Left cardiac atrium (tissue), 4 donors: Measurements from ENCODE around the gene MANBA. TPM values are rescaled to one million over a fixed set of nuclear protein-coding genes. Genes with fewer than 3 reads are reported as not detected.
"Not testable (repeated sequence)": the region's sequence is repeated elsewhere in the genome, so short reads cannot be mapped to it uniquely, and the experiment has no call there.

ENCODE experiments used
- ATAC-seq, 2 donors: fragments of 200-7000 bp; cut with Tn5 transposase; one replicate each; pipeline ENCODE4 v1.9.1; 2020; ENCODE audit warnings: mild to moderate bottlenecking in 2 of 2, moderate library complexity in 2 of 2
- DNase-seq: peaks from one replicate; pipeline ENCODE4 v3.0.0-alpha.2; 2020
- intact Hi-C, 2 donors: fragments of 100-400 bp; cut with DNase I; formaldehyde crosslinking; loops; one replicate each; pipeline versions ENCODE4 v1.14.1 to v1.15.1; 2022 to 2023
- total RNA-seq, 2 donors: library from RNA; stranded (reverse); fragmentation: NEBNext Ultra II Directional; extraction: Animal tissue kit (Norgen Biotek cat#: 25700); gene quantifications; one replicate each; pipeline ENCODE4 v1.2.1, GENCODE V29; 2021
- donor health status: DM: no; HTN: yes; CAD: no.
- donor health status: DM: no; HTN: yes; CAD: no; lungs with severe emphysema.
- donor health status: DM: yes; HTN: yes; CAD: no.
- donor health status: Dilated cardiomyopathy.

Gene MANBA
- total RNA-seq, 2 donors from 2014 or later = 22.2 to 26.8 TPM

DNA sequence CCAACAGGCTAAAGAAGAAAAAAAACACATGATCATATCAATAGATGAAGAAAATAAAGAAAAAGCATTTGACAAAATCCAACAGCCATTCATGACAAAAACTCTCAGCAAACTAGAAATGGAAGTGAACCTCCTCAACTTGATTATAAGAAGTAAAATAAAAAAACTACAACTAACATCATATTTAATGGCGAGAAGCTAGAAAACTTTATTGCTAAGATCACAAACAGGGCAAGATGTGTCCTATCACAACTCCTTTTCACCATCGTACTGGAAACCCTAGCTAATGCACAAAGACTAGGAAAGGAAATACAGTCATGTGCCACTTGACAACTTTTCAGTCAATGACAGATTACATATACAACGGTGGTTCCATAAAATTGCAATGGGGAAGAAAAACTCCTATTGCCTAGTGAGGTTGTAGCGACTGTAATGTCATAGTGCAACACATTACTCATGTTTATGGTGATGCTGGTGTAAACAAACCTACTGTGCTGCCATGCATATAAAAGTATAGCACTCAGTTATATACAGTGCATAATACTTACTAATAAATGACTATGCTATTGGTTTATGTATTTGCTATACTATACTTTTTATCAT is 12.1 kb upstream of the MANBA start:
- ATAC-seq = no peak
- intact Hi-C loops = no loop called here
- DNase-seq = no peak

DNA sequence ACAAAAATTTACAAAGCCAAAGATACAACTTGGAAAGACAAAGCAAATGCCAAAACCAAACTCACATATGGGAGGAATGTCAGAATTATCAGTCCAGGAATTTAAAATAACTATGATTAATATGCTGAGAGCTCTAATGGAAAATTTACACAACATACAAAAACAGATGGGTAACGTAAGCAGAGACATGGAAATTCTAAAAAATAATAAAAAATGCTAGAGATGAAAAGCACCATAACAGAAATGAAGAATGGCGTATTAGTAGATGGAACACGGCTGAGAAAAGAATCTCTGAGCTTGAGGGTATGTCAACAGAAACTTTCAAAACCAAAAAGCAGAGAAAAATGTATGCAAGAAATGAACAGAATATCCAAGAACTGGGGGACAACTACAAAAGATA is 4.1 kb upstream of the MANBA start:
- DNase-seq = no peak
- intact Hi-C loops = no loop called here
- no peak for ATAC-seq

- DNase-seq (no peak), ATAC-seq (no peak)
- intact Hi-C loops = no loop called here
Measured at GRCh38 chr4:102761906-102762305, 1.1 kb upstream of the MANBA start.

DNA sequence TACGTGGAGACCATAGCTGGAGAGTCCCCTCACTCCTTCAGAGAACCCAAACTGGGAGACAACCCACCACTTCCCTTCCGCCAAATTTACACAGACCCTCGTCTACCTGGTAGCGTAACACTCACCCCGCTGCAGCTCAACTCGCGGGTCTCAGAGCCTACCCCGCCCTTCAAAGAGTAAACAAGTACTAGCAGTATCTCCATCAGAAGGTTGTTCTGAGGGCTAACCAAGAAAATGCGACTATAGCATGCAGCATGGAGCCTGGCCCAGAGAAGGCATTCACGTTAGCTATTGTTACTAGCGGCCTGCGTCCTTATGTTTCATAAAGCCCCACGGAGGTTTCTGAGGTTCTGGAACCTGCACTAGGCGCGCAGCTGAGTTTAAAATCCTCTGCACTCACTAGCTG is 531 bp upstream of the MANBA start:
- ATAC-seq = peak; percentile 3 to 12
- no peak for DNase-seq
- intact Hi-C loops = no loop called here

DNA sequence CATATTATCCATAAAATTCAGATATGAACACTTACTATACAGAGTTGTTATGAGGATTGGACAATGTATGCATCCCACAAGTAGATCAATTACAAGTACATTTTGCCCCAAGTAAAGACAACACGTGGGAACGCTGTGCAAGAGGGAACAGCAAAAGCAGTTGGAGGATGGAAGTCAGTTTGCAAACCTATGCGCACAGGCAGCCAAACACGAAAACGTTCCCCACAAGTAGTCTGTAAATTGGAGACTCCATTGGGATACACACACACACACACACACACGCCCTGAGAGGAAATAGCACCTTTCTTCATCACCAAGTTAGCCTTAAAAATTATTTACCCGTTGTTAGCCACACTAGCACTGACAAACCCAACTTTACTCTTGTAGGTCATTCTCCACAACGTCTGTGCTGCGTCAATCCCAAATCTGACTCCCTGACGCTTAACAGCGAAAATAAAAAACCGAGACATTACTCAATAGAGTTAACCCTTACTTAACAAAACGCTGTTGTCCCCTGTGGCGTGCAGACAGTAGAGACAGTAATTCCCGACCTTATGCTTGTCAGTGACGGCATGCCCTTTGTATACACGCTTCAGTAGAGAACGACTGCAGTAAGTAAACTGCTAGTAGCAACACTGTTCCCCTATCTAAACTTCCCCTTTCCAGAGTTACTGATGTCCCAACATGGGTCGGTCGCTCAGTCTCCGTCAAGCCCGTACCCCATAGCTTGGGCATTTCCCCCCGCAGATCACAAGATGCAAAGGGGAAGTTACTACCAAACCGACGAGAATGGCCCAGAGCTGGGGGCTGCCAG is 730 bp downstream of the MANBA start:
- DNase-seq = no peak
- intact Hi-C loops = no loop called here

DNA sequence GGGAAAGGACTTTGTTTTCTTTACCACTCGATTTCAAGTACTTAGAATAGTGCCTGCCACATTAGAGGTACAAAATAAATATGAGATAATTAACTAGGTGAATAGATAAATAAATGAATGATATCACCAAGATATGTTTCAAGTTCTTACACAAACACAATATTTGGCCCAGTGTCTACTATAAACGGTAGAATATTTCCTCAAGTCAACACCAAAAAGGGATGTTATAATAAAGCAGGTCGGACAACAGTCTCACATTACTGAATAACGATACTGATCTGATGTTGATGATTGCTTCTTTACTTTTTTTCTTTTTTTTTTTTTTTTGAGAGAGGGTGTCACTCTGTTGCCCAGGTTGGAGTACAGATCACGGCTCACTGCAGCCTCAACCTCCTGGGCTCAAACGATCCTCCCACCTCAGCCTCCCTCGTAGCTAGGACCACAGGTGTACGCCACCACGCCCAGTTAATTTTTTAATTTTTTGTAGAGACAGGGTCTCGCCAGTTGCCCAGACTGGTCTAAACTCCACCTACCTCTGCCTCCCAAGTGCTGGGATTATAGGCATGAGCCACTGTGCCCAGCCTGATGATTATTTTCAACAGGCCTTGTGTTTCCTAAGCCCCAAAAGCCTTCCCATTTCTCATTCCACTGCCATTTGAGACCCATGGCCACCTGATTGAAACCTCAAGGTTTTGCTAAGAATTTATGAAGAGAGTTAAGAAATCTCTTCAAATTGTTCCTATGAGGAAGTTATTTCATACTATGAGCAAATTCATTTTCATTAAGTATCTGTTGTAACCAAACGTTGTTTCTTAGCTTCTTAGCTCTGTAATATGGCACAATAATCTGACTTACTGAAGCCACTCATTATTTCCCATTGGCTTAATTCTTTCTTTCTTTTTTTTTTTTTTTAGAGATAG is 2.3 kb downstream of the MANBA start:
- intact Hi-C loops = no loop called here
- no peak for DNase-seq
- no peak for ATAC-seq

More for the DNA sequence above, 730 bp downstream of the MANBA start:
- peak; percentile 41 to 74 for ATAC-seq

DNA sequence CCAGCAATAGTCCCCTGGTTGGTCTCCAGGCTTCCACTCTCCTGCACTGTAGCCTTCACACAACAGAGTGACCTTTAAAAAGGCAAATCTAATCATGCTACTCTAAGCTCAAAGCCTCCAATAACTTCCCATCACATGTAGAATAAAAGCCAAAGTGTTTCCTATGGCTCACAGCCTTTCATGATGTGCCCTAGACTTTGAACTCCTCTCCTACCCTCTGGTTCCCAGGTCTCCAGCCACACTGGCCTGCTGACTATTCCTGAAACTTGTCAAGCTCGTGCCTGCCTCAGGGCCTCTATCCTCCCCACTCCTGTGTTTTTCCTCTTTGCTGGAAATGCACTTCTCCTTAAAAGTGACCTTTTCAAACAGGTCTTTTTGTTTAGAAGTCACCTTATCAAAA is 3.1 kb downstream of the MANBA start:
- DNase-seq = no peak
- intact Hi-C loops = no loop called here
- no peak for ATAC-seq

DNA sequence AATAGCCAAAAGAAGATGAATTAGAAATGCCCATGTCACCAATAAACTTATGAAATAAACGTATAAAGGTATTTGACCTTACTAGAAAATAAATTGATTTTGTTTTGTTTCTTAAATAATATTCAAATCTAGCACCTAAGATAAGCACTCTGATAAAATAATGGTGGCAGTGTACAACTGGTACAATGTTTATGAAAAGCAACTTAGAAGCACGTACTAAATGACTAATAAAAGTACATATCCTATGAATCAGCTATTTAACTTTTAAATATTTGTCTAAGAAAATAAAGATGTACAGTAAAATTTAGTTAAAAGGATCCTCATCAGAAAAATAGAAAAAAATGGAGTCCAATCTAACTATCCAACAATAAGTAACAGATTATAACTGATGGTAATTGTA is 6.7 kb downstream of the MANBA start:
- DNase-seq (no peak), ATAC-seq (no peak)
- intact Hi-C loops = no loop called here

DNA sequence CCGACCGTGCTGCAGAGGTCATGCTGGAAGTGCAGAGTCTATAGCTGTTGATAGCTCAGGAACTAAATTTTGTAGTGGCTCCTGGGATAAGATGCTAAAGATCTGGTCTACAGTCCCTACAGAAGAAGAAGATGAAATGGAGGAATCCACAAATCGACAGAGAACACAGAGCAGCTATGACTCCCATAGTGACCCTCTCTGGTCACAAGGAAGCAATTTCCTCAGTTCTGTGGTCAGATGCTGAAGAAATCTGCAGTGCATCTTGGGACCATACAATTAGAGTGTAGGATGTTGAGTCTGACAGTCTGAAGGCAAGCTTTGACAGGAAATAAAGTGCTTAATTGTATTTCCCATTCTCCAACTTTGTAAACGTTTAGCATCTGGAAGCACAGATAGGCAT is 8.8 kb downstream of the MANBA start:
- no peak for DNase-seq
- intact Hi-C loops = no loop called here
- no peak for ATAC-seq

DNA sequence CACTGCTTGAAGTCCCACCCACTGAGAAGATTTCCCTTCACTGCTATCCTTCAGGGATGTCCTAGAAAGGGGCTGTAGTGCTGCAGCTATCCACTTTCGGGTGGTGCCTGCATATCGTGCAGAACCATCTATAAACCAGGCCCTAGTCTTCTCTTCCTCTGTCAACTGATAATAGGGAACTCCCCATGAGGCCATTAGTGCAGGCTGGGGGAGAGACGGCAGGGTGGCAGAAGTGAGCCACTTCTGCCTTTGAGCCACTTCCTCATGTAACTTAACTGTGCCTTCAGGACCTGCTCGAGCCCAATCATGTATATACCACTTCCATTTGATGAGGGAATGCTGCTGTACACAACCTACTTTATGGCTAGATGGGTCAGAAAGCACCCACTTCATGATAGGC is 17.4 kb downstream of the MANBA start:
- peak in 1 of 2 donors; percentile 34 for ATAC-seq
- intact Hi-C loops, DNase-seq: not testable (repeated sequence)

DNA sequence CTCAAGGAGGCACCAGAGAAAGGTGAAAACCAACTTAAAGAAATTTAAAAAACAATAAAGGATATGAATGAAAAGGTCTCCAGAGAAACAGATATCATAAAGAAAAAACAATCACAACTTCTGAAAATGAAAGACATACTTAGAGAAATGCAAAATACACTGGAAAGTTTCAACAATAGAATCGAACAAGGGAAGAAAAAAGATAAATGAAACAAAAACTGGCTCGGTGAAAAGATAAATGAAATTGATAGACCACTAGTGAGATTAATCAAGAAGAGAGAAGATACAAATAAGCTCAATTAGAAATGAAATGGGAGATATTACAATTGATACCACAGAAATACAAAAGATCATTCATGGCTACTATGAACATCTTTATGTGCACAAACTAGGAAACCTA is 22.0 kb downstream of the MANBA start:
- intact Hi-C loops, DNase-seq, ATAC-seq: not testable (repeated sequence)

DNA sequence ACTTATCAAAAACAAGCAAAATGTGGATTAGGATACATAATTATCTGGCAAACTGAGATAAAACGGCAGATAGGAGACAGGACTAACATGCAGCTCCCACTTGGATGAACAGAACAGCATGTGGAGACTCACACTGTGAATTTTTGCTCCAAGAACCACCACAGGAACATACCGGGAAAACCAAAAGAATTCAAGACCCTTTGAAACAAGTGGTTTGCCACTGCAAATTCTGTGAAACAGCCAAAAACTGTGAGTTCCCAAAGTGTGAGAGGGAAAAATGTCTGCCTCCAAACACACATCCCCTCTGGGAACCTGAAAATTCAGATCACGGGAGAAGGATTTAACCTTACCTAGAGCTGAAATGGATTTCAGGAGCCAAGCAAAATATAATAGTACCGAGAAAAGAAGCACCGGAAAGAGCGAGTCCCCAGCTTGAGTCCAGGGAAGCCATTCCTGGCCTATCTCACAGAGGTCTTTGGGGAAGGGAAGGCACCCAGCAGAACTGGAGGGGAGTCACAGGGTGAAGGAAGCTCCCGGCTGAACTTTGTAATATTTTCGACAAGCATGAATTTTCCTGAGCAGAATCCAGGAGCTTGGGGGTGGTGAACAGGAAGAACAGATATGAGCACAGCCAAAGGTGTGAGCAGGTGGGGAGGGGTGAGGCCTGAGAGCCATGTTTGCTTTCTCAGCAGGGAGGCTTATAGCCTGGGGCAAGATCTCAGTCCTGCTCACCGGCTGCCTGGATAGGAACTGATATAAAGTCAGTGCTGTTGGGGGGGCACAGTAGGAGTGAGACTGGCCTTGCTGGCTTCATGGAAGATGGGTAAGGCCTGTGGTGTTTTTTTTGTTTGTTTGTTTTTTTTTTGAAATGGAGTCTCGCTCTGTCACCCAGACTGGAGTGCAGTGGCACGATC is 23.9 kb downstream of the MANBA start:
- no peak for DNase-seq
- intact Hi-C loops = no loop called here
- ATAC-seq = no peak

DNA sequence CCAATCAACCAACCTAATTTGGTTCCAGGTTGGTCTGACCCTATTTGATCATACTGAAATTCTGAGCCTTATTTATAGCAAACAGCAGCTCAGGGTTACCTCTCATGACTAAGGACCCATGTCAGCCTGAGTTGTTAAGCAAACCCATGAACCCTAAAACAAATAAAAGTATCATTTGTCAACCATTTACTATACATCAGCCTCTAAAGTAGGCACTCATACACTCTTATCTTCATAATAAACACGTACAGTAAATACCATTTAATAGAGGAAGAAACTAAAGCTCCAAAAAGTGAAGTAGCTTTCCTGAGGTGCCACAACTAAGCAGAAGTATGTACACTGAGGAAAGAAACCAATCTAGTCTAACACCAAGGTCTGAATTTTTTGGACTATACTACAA is 25.2 kb downstream of the MANBA start:
- ATAC-seq (no peak), DNase-seq (no peak)
- intact Hi-C loops = no loop called here

- no peak for DNase-seq
- intact Hi-C loops = no loop called here
- ATAC-seq = peak in 1 of 2 donors; percentile 67
Measured at GRCh38 chr4:102734591-102735385, 26.0 kb downstream of the MANBA start.

GRCh38 chr4:102734116-102734515 is 26.7 kb downstream of the MANBA start:
- DNase-seq (no peak), ATAC-seq (no peak)
- intact Hi-C loops = no loop called here

DNA sequence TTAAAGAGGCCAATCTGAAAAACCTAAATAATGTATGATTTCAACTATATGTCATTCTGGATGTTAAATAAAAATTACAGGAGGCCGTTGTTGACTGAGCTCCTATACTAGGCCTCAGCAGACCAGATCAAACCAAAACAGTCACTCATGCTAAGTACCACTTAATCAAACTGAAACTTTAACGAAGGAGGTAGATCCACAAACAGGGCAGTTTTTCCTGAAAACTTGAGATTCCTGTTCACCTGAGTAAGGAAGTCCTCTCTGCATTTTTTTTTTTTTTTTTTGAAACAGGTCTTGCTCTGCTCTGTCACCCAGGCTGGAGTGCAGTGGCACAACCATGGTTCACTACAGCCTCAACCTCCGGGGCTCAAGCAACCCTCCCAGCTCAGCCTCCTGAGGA is 27.7 kb downstream of the MANBA start:
- intact Hi-C loops = no loop called here
- DNase-seq (no peak), ATAC-seq (no peak)

- no peak for DNase-seq
- ATAC-seq = peak; percentile 77 to 89
- intact Hi-C loops = no loop called here
Measured at GRCh38 chr4:102732678-102733077, 28.1 kb downstream of the MANBA start.

GRCh38 chr4:102730968-102731533 is 29.7 kb downstream of the MANBA start:
- ATAC-seq (no peak), DNase-seq (no peak)
- intact Hi-C loops = no loop called here
